GM23338 (cell line): ENCODE data around the gene PSD4.

ENCODE experiments used
- CTCF ChIP-seq, 2 experiments: fragments of 200-600 bp in 1 of 2; sonication (generic) in 1 of 2; conservative IDR thresholded peaks; 2 replicates each; pipeline versions ENCODE4 v1.5.1 to v1.6.1; 2016 to 2017; ENCODE audit warnings: antibody characterized with exemption in 2 of 2, low read depth in 2 of 2, mild to moderate bottlenecking in 2 of 2, moderate library complexity in 1 of 2
- ETS1 ChIP-seq: IDR thresholded peaks from 2 replicates; pipeline ENCODE4 v1.6.1; 2016; ENCODE audit warnings: antibody characterized with exemption
- EZH2 ChIP-seq: fragments of 200-600 bp; sonication (generic); IDR thresholded peaks from one replicate; pipeline ENCODE4 v1.8.0; 2017; ENCODE audit warnings: antibody characterized with exemption, mild to moderate bottlenecking, low read depth; ENCODE audit not compliant: unreplicated experiment
- EZH2phosphoT487 ChIP-seq: fragments of 200-600 bp; sonication (generic); IDR thresholded peaks from one replicate; pipeline ENCODE4 v1.8.1; 2018; ENCODE audit warnings: antibody characterized with exemption; ENCODE audit not compliant: unreplicated experiment
- POLR2AphosphoS5 ChIP-seq: IDR thresholded peaks from 2 replicates; pipeline ENCODE4 v1.6.1; 2016; ENCODE audit warnings: antibody characterized with exemption, low read depth
- ZNF331 ChIP-seq: fragments of 250-450 bp; sonication (Bioruptor Pico); IDR thresholded peaks from 2 replicates; pipeline ENCODE4 v1.5.0; 2020; ENCODE audit warnings: low read depth, mild to moderate bottlenecking, moderate library complexity

DNA sequence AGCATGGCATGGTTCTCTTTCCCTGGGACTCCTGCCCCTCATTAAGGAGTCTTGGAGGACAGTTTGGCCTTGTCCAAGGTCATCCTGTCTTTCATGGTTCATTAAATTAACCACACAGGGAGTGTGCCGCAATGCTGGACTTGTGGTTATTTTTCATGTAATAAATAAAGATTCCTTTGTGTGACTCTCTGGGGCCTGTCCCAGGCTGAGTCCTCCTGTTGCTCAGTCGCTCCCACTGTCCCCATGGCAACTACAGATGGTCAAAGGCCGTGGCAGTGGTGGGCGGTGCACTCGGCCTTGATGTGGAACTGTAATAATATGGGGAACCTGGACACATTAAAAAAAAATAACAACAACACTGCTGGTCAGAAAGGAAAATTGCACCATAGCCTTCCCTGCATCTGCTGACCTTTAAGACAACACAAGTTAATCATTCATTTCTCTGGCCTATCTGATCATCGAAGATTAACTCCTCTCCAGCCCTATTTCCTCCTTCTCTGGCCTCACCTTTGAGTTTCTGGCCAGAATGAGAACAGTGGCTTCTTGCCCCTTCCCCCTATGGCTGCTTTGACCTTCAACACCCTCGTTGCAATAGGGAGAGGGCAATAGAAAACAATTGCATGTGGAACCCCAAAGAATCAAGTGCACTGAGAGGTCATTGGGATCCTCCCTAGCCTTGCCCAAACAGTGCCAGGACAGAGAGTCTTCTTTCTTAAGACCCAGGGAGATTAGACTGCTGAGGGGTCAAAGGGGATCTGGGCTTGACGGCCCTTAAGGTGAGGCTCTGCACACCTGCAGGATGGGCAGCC, 44.7 kb downstream of the PSD4 start:
- TF ChIP-seq CTCF (conservative IDR thresholded peaks at IDR 0.05; ENCODE audit: low read depth in 2 of 2): no peak
- TF ChIP-seq EZH2phosphoT487: no peak
- TF ChIP-seq POLR2AphosphoS5: no peak
- TF ChIP-seq EZH2: no peak
- no peak for TF ChIP-seq ETS1
- TF ChIP-seq ZNF331: no peak
